GM13977 (cell line): ENCODE measurements around the gene TINAGL1.

Experiments
- DNase-seq: peaks from one replicate; pipeline ENCODE4 v3.0.0; 2012; ENCODE audit warnings: low spot score
- CTCF ChIP-seq: IDR thresholded peaks from 2 replicates; pipeline ENCODE4 v1.5.1; 2012; ENCODE audit warnings: mild to moderate bottlenecking, control low read depth; ENCODE audit not compliant: insufficient read depth; ENCODE audit errors: extremely low read depth, missing control alignments
- in situ Hi-C: fragments of 300-500 bp; cut with MboI; formaldehyde crosslinking; loops from one replicate; pipeline ENCODE4 v1.12.0; 2022; ENCODE audit warnings: low sequenced_read_pairs, low pct_unique_long_range_greater_than_20kb, mixed read lengths, inconsistent platforms; ENCODE audit not compliant: unreplicated experiment

TINAGL1 gene

GRCh38 chr1:31576201-31576669 lies at the start of gene TINAGL1:
TINAGL1 (plus strand) TSS chr1:31576515; CDS start chr1:31577149, 634 bp downstream.
- in situ Hi-C loops = no loop called here
- TF ChIP-seq CTCF = no peak
- no peak for DNase-seq

GRCh38 chr1:31529999-31530684 lies 46.2 kb upstream of the TINAGL1 start:
- in situ Hi-C loops = loop anchor here (25.0 kb wide), 1 partner anchor 93 kb away; no protein-coding TSS in a partner anchor
- TF ChIP-seq CTCF = no peak
- DNase-seq = no peak

GRCh38 chr1:31531177-31531999 lies 44.9 kb upstream of the TINAGL1 start:
- DNase-seq = no peak
- in situ Hi-C loops = loop anchor here (25.0 kb wide), 1 partner anchor 94 kb away; no protein-coding TSS in a partner anchor
- no peak for TF ChIP-seq CTCF

GRCh38 chr1:31532173-31532572 lies 44.1 kb upstream of the TINAGL1 start:
- TF ChIP-seq CTCF = no peak
- in situ Hi-C loops = loop anchor here (25.0 kb wide), 1 partner anchor 95 kb away; no protein-coding TSS in a partner anchor
- DNase-seq = no peak

GRCh38 chr1:31535561-31535960 lies 40.8 kb upstream of the TINAGL1 start:
- no peak for TF ChIP-seq CTCF
- in situ Hi-C loops = loop anchor here (25.0 kb wide), 1 partner anchor 98 kb away; no protein-coding TSS in a partner anchor
- no peak for DNase-seq

- no peak for DNase-seq
- no peak for TF ChIP-seq CTCF
- in situ Hi-C loops = loop anchor here (25.0 kb wide), 1 partner anchor 102 kb away; no protein-coding TSS in a partner anchor
These were observed 37.0 kb upstream of the TINAGL1 start for GRCh38 chr1:31539329-31539728.
